CD4-positive, alpha-beta T cell treated with Interleukin-17A for 4 hours (primary cell): Measurements from ENCODE around the gene OR7C2.
"Not testable (repeated sequence)": the region's sequence is repeated elsewhere in the genome, so short reads cannot be mapped to it uniquely, and the experiment has no call there.

Source experiments
- DNase-seq: peaks from one replicate; pipeline ENCODE4 v3.0.0-alpha.2; 2020; ENCODE audit warnings: mixed read lengths

The OR7C2 gene

DNA sequence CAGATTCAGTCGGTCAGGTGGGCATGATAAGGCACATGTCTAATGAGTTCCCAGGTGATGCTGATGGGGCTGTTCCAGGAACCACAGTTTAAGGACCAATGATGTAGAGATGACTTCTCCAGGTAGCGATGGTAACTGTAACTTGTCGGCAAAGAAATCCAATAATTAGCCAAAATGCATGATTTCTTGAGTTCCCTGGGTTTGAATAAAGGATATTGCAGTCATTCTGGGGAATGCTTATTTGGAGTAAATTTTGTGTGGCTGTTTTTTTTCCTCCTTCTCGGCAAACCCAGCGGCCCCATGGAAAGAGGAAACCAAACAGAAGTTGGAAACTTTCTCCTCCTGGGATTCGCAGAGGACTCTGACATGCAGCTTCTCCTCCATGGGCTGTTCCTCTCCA is at the start of gene OR7C2:
OR7C2 (plus strand) TSS at position 301 of the 400 bp plus-strand sequence; CDS start at position 301, 0 bp downstream.
- no peak for DNase-seq

DNA sequence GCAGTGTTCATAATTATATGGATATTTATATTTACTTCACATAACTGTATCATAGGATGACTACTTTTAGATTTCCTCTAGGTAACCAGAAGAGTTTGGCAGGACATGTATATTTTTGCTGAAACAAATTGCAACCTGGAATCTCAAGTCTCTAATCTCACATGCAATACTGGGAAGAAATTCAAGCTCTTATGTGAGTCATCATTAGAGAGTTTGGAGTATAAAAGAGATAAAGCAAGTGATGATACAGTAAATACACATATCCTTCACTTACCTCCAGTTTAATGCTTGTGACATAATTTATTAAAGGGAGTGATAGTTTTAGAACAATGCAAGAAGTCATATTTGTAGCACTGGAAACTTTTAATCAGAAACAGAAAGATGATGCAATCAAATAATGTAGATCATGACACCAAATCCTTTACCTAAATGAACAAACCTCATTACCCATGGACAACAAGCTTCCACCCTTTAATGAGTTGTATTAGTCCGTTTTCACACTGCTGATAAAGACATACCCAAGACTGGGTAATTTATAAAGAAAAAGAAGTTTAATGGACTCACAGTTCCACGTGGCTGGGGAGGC is 39.5 kb upstream of the OR7C2 start:
- DNase-seq: no peak

DNA sequence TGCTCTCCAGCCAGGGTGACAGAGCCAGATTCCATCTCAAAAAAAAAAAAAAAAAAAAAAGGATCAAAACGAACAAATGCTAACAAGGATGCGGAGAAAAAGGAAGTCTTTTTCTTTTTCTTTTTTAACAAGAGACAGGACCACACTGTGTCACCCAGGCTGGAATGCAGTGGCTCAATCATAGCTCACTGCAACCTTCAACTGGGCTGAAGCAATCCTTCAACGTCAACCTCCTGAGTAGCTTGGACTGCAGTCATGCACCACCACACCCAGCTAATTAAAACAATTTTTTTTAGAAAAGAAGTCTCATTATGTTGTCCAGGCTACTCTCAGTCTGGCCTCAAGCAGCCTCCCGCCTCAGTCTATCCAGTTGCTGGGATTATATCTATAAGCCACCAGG is 34.6 kb upstream of the OR7C2 start:
- DNase-seq: no peak

DNA sequence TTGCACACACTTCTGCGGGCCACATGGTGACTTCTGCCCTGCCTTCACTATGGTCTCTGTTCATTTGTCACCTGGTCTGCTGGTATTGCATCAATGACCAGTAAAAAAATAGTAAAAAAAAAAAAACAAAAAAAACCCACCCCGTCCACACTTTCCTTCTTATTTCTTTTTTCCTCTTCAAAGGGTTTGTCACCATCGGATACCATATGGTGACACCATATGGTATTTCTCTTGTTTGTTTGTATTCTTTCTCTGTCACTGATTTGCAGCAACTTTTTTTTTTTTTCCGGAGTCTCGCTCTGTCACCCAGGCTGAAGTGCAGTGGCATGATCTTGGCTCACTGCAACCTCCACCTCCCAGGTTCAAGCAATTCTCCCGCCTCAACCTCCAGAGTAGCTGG is 26.2 kb upstream of the OR7C2 start:
- DNase-seq: no peak

DNA sequence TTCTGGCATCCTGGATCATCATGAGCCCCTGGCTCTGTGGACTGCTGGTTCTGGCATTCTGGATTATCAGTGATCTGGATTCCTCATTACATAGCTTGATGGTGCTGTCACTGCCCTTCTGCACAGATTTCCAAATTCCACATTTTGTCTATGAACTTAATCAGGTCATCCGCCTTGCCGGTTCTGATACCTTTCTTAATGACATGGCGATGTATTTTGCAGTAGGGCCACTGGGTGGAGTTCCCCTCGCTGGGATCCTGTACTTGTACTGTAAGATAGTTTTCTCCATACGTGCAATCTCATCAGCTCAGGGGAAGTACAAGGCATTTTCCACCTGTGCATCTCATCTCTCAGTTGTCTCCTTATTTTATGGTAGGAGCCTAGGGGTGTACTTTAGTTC is 24.4 kb upstream of the OR7C2 start:
- no peak for DNase-seq

DNA sequence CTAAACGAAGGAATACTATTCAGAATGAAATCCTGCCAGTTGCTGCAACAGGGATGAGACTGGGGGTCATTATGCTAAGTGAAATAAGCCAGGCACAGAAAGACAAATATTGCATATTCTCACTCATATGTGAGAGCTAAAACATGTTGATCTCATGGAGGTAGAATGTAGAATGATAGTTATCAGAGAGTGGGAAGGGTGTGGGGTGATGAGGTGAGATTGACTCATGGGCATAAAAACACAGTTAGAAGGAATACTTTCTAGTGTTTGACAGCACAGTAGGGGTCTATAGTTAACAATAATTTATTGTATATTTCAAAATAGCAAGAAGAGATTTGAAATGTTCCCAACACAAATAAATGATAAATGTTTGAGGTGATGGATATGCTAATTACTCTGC is 7.8 kb upstream of the OR7C2 start:
- no peak for DNase-seq

DNA sequence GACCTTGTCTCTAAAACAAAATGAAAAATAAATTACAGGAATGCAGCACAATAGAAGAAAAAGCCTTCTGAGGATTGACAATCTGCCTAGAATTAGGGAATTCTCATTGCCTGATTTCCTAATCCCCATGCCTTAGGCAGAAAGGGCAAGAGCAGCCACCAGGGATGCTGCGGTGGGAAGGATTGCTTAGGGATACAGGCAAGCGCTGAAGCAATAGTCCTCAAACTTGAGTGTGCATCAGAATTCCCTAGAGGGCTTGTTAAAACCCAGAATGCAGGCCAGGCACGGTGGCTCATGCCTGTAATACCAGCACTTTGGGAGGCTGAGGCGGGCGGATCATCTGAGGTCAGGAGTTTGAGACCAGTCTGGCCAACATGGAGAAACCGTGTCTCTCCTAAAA is 1.0 kb upstream of the OR7C2 start:
- DNase-seq: no peak

DNA sequence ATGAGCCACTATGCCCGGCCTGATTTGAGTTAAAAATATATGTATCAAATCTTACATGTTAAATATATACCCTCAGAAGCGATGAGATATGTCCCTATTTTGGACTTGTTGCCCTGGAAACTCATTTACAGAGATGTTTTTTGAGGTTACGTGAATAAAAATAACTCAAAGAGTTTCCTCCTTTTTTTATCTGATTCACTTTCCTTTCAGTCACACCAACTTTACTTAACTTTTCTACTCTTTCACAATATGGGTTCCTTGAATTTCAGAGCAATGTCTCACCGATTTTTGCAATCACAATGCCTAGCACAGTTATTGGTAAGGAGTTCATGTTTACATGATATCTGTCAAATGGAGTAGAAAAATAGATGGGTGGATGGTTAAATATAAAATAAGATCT is 2.3 kb downstream of the OR7C2 start:
- DNase-seq: no peak

DNA sequence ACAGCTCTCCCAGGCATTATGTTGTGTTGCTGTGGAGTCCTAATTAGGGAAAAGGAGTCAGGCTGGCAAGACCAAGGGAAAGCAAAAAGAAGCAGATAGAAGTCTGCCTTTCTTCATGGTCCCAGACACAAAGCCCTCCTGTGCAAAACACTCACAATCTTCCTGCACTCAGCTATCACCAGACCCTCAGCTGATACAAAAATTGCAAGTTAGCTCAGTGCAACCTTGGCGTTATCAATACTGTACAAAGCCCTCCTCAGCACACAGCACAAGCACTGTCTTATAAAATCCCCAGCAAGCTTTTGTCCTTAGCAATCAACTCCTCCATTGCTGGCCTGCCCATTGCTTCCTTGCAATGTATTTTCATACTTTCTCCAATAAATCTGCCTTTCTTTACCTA is 3.2 kb downstream of the OR7C2 start:
- DNase-seq: no peak

DNA sequence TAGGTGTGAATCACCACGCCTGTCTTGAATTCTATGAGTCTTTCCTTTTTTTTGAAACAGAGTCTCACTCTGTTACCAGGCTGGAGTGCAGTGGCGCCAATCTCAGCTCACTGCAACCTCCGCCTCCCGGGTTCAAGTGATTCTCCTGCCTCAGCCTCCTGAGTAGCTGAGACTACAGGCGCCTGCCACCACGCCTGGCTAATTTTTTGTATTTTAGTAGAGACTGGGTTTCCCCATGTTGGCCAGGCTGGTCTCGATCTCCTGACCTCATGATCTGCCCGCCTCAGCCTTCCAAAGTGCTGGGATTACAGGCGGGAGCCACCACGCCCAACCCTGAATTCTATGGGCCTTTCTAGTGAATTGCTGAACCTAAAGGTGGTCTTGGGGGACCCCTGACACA is 8.1 kb downstream of the OR7C2 start:
- DNase-seq: not testable (repeated sequence)

DNA sequence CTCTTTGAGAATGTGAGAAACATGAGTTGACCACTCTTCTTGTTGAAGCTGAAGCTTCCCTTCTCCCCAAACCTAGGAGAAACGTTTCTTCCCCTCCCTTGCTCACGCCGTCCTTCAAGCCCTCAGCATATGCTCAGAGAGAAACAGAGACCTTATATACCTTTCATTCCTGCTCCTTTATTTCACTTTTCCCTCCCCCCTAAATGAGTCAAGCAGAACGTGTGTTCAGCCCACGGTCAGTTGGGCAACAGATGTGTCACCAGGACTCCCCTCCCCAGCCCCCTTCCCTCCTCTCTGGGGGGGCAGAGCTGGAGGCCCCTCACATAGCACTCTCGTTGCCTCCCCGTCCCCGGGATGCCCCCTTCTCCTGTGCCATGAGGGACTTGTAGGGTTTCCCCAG is 8.6 kb downstream of the OR7C2 start:
- DNase-seq: no peak

DNA sequence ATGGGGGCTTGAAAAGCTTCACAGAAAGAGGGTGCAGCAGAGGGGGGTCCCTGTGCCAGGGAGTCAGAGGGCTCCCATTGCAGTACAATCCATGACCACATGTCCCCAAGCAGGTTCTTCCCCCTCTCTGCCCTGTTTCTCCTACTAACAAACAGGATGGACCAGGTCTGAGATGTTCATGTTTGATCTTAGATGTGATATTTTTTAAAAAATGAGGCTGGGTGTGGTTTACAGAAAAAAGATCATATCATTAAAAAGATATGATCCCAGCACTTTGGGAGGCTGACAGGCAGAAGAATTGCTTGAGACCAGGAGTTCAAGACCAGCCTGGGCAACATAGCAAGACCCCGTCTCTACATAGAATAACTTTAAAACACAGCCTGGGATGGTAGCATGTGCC is 9.1 kb downstream of the OR7C2 start:
- DNase-seq: no peak

DNA sequence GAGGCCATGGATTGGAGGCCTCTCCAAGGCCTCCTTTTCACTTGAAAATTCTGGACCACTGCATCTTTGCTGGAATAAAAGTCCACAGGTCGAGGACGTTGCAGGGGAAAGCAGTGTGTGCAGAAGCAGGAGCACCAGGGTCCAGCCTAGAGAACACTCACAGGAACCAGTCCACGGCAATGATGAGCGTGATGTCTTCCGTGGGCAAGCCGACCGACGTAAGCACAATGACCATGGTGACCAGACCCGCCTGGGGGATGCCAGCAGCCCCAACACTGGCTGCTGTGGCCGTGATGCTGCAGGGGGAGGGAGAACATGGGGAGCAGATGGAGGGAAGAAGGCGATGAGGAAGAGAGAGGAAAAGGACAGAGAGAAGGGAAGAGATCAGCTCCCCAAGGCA is 11.5 kb downstream of the OR7C2 start:
- DNase-seq: no peak

DNA sequence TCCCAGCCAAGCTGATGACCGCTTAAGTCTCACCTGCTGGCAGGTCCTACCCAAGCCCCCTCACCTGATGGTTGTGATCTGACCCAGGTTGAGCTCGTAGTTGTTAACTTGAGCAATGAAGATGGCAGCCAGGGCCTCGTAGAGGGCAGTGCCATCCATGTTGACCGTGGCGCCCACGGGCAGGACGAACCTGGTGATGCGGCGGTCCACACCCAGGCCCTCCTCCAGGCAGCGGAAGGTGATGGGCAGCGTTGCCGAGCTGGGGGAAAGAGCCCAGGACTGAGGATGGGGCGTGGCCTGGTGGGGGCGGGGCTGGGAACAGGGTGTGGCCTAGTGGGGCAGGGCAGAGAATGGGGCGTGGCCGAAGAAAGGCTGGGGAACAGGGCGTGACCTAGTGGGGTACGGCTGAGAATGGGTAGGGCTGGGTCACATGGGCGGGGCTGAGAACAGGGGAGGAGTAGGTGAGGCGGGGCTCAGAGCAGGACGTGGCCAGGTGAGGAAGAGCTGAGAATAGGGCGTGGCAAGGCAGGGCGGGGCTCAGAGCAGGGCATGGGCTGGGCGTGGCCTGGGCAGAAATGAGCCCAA is 12.9 kb downstream of the OR7C2 start:
- DNase-seq: no peak

DNA sequence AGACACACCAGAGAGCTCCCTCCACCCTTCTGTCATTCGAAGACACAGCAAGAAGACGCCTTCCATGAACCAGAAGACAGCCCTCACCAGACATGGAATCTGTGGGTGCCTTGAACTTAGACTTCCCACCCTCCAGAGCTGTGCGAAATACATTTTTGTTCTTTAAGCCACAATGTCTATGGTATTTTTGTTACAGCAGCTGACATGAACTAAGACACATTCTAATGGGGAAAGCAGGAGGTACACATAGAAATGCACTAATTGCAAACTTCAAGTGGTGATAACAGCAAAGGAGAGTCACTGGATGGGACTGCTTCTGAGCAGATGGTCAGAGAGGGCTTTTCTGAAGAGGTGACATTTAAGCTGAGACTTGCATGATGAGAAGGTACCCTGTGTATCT is 16.2 kb downstream of the OR7C2 start:
- DNase-seq: no peak

DNA sequence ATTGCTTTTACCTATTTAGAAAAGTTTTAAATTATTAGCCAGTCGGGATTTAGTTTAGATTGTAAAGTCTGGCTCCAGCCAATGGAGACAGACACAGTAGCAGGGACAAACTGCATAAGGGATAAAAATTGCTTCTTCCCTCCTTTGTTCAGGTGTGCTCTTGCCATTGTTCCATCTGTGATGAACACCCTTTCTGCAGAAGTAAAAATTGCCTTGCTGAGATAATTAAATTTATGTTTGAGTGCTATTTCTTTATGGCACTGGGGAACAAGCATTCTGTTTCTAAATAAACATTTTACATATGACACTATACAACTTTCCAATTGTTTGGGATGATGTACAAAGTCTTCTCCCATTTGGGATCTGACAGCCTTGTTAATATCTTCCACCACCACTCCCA is 18.0 kb downstream of the OR7C2 start:
- DNase-seq: no peak

DNA sequence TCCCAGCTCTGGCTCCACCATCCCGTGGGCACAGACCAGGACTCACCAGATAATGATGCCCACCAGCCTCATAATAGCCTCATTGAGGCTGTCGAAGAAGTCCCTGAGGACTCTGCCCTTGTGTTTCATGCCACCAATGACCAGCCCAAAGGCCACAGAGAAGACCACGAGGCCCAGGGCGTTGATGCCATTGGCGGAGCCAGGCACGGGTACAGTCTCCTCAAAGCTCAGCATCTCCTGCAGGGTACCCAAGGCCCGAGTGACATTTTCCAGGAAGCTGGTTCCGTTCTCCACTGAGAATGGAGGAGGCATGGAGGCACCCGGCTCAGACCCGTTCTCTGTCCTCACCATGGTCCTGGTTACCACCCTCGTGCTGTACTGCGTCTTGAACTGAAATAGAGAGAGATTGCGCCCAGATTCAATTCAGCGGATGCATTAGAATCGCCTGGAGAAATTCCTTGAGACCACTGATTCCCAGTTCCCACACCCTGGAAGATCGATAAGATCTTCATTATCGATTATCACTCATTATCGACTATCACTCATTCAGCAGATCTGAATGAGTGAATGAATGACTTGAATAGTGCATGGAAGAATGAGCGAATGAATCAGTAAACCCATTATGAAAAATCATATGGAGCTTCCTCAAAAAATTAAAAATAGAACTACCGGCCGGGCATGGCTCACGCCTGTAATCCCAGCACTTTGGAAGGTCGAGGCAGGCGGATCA is 20.8 kb downstream of the OR7C2 start:
- no peak for DNase-seq

DNA sequence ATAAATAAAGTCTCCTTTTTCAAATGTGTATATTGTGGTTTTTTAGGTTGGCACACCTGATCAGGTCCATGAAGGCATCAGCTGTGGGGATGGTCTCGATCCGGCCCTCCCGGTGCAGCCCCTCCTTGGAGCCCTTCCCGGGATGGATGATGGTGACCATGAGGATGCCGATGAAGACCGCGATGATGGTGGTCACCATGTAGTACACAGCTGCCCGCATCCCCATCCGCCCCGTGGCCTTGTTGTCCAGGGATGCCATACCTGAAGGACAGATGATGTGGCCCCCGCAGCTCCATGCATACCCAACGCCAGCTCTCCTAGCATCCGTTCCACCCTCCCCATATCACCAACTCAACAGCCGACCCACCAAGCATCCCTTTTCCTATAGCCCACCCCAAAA is 27.0 kb downstream of the OR7C2 start:
- DNase-seq: no peak

DNA sequence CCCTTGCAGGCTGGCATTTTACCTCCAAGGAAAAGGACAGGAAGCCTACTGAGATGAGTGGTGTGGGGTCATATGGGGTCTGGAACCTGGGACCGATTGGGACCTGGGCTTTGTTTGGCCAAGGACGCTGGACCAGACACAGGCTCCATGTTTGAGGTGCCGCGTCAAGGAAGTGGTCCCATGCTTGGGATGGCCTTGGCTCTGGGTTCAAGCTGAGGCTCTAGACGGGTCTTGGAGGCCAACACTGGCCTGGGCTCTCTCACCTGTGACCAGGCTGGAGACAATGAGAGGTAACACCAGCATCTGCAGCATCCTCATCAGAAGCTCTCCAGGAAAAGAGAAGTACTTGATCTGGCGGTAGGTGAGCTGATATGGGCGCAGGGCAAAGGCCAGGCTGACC is 30.2 kb downstream of the OR7C2 start:
- no peak for DNase-seq

DNA sequence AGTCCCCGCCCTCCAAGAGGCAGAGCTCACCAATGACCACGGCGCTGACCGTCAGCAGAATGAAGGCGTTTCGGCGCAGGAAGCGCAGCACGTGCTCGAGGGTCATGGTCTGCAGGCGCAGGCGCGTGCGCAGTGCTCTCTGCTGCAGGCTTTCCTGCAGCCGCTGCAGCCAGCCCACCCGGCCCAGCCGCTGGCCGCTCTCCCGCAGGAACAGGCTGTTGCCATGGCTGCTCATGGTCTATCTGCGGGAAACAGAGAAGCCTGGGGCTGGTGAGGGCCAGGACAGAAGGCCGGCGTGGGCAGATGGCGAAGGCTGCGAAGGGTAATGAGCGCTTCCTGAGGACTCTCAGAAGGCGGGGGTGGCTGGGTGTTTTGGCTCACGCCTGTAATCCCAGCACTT is 31.4 kb downstream of the OR7C2 start:
- DNase-seq: no peak

DNA sequence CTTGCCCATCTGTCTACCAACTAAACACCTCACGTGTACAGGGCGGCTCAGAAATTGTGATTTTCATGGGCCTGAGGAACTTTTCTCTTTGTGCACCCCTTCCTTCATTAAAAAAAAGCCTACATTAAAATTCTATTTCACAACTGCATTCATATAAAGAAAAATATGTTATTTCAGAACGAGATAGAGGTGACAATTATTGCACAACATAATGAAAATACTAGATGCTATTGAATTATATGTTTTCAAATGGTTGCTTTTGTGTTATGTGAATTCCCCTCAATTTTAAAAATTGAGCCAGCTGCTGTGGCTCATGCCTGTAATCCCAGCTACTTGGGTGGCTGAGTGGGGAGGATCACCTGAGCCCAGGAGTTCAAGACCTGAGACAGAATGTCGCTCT is 33.2 kb downstream of the OR7C2 start:
- no peak for DNase-seq

DNA sequence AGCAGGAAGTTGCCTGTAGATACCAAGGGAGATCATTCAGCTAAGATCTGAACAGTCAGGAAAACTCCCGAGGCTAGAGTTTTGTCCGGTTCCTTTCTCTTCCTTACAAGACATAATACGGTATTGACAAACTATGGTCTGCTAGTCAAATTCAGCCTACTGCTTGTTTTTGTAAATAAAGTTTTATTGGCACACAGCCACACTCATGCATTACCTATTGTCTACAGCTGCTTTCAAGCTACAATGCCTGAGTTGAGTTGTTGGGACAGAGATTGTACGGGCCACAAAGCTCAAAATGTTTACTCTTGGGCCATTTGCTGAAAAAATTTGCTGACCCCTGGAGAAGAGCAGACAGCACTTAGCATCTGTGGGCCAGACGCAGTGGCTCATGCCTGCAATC is 35.8 kb downstream of the OR7C2 start:
- DNase-seq: no peak

DNA sequence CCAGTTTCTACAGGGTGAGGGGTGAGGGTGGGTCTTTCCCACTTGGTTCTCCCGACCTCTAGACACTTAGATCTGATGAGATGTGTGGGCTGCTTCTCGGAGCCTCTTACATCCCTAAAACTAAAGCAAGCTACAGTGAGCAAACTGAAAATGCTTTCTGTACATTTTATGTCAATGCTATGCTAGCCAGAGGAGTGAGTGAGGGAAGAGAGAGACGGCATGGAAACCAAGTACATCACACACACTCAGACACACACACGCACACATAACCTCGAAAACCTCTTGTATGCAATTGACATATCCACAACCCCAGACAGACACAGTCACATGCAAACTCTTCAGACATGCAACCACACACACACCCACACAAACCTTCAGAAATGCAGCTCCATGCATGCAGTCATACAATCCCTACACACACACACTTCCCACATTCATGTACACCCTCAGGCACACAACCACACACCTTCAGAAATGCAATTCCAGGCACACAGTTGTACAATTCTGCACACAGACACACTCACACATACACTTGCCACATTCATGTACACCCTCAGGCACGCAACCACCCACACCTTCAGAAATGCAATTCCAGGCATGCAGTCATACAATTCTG is 37.0 kb downstream of the OR7C2 start:
- no peak for DNase-seq
